ENCODE results near the gene RGS6. TPM values are rescaled to one million over a fixed set of nuclear protein-coding genes. Genes with fewer than 3 reads are reported as not detected.

RGS6 gene
- total RNA-seq, 1 donor from 2014 or later: 1.6 TPM

- Mint-ChIP-seq H3K9me3 (no peaks in the 10 kb centered on the region), H3K27ac (no peak overlapping the region), H3K36me3 (no peaks in the 10 kb centered on the region), H3K4me3 (no peak overlapping the region), H3K4me1 (ENCODE audit: unreplicated experiment) (no peaks in the 10 kb centered on the region), H3K27me3 (no peaks in the 10 kb centered on the region)
- no peak for DNase-seq (ENCODE audit: extremely low spot score, unreplicated experiment)
- TF ChIP-seq CTCF (conservative IDR thresholded peaks at IDR 0.05): no peak
These were observed 62.2 kb downstream of the RGS6 start for GRCh38 chr14:71994416-71994815.

DNA sequence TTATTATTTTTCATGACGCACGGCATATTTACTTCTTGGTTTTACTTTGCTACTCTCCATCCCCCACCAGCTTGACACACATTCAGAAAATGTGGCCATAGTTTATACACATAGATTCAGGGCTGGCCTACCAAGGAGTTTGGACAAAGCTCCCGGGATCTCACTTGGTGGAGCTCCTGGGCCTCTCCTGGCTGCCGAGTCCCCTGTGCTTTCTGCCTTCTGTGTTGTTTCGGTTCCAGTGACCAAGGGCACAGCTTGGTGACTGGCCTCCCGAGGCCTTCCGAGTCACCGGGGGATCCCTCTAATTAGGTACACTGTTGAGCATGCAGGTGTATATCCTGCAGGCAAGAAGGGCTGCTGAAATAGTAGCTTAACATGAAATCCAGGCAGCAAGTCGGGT lies 63.5 kb downstream of the RGS6 start:
- no peak for TF ChIP-seq CTCF (conservative IDR thresholded peaks at IDR 0.05)
- H3K9me3 Mint-ChIP-seq: no peaks in the 10 kb centered on the region
- H3K4me3 Mint-ChIP-seq: no peak overlapping the region
- H3K4me1 Mint-ChIP-seq (ENCODE audit: unreplicated experiment): no peaks in the 10 kb centered on the region
- H3K36me3 Mint-ChIP-seq: no peaks in the 10 kb centered on the region
- H3K27ac Mint-ChIP-seq: no peak overlapping the region
- no peaks in the 10 kb centered on the region for H3K27me3 Mint-ChIP-seq
- no peak for DNase-seq (ENCODE audit: extremely low spot score, unreplicated experiment)

GRCh38 chr14:71996610-71997009 lies 64.4 kb downstream of the RGS6 start:
- DNase-seq (ENCODE audit: extremely low spot score, unreplicated experiment): no peak
- Mint-ChIP-seq H3K27ac (no peak overlapping the region), H3K4me1 (ENCODE audit: unreplicated experiment) (no peaks in the 10 kb centered on the region), H3K27me3 (no peaks in the 10 kb centered on the region), H3K9me3 (no peaks in the 10 kb centered on the region), H3K36me3 (no peaks in the 10 kb centered on the region), H3K4me3 (no peak overlapping the region)
- no peak for TF ChIP-seq CTCF (conservative IDR thresholded peaks at IDR 0.05)

GRCh38 chr14:72000907-72001306 lies 68.7 kb downstream of the RGS6 start:
- Mint-ChIP-seq H3K27me3 (no peaks in the 10 kb centered on the region), H3K27ac (no peak overlapping the region), H3K9me3 (no peaks in the 10 kb centered on the region), H3K4me1 (ENCODE audit: unreplicated experiment) (no peaks in the 10 kb centered on the region), H3K4me3 (no peak overlapping the region), H3K36me3 (no peaks in the 10 kb centered on the region)
- TF ChIP-seq CTCF (conservative IDR thresholded peaks at IDR 0.05): no peak
- no peak for DNase-seq (ENCODE audit: extremely low spot score, unreplicated experiment)

DNA sequence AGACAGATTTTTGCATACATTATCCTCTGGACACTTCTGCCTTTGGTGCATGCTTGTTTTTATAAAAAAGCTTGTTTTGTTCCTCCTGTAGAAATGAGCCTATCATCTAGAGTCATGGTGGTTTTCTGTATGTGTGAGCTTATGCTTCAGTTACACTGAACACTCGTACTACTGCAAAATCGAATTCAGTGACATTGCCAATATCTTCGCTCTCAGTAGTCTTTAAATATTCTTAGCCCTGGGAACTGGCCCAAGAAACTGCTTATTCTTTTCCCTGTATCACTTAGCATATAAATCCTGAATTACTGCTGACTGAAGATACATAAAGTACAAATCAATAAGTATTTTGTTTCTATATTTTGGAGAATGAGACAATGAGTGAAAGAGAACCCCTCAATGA lies 70.5 kb downstream of the RGS6 start:
- Mint-ChIP-seq H3K27me3 (no peaks in the 10 kb centered on the region), H3K4me1 (ENCODE audit: unreplicated experiment) (no peaks in the 10 kb centered on the region), H3K9me3 (no peaks in the 10 kb centered on the region), H3K27ac (no peak overlapping the region), H3K36me3 (no peaks in the 10 kb centered on the region), H3K4me3 (no peak overlapping the region)
- DNase-seq (ENCODE audit: extremely low spot score, unreplicated experiment): no peak
- TF ChIP-seq CTCF (conservative IDR thresholded peaks at IDR 0.05): no peak

DNA sequence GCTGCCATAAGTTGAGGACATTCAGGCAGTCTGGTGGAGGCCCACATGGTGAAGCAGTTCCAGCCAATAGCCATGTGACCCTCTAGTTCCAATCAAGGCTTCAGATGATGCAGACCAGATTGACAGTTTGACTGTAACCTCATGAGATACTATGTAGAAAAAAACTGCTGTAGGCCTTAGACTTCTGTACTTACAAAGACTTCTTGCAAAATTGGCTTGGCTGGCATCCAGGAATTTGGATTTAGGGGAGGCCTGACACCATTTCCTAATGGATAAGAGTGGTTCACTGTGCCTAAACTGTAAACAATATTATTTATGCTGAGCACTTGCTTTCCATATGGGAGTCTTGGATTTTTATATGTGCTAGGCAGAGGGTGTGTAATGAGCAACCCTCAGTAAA lies 76.4 kb downstream of the RGS6 start:
- no peak overlapping the region for H3K27ac Mint-ChIP-seq
- no peaks in the 10 kb centered on the region for H3K27me3 Mint-ChIP-seq
- peaks cover 1% of the 10 kb centered on the region for H3K4me1 Mint-ChIP-seq (ENCODE audit: unreplicated experiment)
- no peaks in the 10 kb centered on the region for H3K9me3 Mint-ChIP-seq
- no peak for DNase-seq (ENCODE audit: extremely low spot score, unreplicated experiment)
- TF ChIP-seq CTCF (conservative IDR thresholded peaks at IDR 0.05): no peak
- H3K4me3 Mint-ChIP-seq: no peak overlapping the region
- no peaks in the 10 kb centered on the region for H3K36me3 Mint-ChIP-seq
